ENCODE results near the gene AGBL1.
"Not testable (repeated sequence)": the region's sequence is repeated elsewhere in the genome, so short reads cannot be mapped to it uniquely, and the experiment has no call there.

The AGBL1 gene

DNA sequence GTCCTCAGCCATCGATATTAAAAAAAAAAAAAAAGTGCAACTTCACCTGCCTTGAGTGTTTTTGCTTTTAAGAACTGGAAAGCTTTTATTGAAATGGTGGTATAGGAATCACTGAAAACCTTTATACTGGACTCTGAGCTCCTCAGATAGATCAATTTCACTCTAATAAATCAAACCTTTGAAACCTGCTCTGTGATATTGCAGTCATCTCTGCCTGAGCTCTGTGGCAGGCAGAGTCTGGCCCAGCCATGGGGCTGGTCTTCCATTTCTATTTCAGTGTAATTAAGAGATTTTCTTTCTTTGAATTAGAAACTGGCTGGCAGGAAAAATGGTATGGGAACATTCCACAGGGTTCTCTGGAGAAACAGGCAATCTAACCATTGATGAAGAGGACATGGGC is 762.5 kb downstream of the AGBL1 start:
- no peak for DNase-seq

DNA sequence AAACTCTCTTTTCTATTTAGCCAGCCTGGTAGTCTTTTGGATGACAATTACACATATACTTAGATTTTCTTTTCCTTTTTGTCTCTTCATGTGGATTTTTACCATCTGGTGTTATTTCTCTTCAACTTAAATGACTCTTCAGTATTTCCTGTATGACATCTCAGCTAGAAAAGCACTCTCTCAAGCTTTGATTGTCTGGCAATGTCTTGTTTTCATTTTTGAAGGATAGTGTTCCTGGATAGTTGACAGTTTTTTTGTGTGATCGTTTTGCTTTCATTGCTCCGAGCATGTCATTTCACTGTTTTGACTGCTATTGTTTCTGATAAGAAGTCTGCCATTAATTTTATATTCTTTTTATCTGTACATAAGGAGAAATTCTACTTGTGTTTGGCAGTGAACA is 766.4 kb downstream of the AGBL1 start:
- no peak for DNase-seq

DNA sequence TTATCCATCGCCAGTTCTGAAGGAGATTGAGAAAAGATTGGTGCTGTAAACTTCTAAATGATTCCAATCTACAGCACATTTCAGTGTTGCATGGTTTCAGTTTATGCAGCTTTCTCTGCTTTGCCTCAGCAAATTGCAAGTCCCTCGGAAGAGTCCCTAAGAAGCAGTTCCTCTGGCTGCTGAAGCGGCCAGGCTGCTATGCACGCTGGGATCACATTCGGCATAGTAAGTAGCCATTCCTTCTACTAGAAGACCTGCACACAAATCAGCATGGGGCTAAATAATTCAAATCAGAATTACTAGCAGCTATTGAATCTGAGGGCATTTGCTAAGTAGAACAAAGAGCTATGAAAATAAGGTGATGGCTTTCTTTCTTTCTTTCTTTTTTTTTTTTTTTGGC is 769.5 kb downstream of the AGBL1 start:
- DNase-seq, result no peak

DNA sequence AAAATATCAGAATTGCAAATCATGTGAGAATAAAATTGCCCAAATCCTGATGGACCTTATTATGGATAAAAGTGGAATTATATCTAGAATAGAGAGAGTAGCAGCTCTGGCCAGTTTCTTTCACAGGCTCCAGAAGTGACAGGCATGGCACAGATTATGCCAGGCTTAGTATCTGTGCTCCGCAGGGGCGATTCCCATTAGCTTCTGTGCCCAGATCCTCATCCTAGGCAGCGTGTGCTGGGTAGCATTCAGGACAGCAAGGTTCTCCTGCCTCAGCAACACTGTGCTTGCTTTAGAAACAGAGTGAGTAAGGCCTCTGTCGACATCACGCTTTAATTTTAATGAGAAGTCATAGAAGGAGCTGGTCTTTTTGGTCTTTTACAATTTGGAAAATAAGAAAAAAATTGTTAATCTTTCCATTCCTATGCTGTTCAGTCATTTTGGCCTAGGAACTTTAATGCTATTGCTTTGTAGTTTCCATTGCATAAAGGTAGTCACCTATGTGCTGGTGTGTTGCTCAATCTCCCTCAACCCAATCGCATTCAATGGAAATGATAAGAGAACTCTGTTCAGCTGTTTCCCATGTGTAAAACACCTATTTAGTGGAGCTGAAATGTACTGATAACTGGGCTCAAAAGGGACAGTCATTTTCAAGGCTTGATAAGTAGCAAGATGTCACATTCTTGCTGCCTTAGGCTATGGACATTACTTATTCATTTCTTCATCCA is 770.1 kb downstream of the AGBL1 start:
- DNase-seq, result no peak

DNA sequence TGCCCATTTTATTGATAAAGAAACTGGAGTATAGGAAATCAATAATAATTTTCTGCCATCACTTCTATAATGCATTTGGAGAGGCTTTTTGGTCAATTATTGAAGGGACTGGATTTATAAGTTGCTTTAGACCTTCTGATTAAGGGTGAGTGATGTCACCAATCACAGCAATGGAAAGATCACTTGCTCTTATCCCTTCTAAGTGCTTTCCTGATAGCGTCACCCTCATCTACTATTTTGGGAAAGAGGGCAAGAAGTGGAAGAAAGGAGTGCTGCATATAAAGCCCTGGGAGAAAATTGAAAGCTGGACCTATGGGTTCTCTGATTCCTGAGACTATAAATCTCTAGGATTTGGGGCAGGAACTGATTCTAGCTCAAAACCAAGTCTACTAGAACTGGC is 771.3 kb downstream of the AGBL1 start:
- DNase-seq, result no peak

DNA sequence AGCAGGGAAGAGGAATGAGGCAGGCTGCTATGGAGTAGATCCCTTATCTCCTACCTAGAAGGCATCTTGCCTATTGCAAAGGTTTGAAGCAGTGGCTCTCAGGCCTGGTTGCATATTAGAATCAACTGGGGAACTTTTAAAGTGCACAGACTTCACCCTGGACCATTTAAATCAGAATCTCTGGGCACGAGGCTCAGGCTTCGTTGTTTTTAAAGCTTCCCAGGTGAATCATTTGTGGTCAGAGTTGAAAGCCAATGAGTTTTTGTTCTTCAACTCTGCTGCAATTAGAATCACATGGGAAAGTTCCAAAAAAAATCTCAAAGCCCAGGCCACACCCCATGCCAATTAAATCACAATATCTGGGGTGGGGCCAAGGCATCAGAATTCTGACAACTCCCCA is 773.1 kb downstream of the AGBL1 start:
- DNase-seq, result no peak

DNA sequence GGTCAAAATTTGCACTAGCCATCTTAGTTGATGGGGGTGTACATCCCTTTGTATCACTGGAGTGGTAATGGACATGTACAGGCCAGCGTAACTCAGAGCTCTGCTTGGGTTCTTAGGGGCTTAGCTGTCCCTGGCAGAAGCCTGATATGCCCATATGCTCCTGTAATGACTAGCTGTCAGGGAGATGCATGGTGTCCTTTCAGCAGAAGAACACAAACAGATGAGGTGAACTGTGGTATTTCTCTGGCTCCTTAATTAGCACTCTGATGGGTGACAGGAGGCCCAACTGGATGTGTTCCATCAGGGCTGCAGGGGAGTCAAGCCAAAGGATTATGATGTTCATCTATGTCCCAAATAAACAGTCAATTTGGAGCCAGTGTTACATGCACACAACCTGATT is 774.5 kb downstream of the AGBL1 start:
- no peak for DNase-seq

DNA sequence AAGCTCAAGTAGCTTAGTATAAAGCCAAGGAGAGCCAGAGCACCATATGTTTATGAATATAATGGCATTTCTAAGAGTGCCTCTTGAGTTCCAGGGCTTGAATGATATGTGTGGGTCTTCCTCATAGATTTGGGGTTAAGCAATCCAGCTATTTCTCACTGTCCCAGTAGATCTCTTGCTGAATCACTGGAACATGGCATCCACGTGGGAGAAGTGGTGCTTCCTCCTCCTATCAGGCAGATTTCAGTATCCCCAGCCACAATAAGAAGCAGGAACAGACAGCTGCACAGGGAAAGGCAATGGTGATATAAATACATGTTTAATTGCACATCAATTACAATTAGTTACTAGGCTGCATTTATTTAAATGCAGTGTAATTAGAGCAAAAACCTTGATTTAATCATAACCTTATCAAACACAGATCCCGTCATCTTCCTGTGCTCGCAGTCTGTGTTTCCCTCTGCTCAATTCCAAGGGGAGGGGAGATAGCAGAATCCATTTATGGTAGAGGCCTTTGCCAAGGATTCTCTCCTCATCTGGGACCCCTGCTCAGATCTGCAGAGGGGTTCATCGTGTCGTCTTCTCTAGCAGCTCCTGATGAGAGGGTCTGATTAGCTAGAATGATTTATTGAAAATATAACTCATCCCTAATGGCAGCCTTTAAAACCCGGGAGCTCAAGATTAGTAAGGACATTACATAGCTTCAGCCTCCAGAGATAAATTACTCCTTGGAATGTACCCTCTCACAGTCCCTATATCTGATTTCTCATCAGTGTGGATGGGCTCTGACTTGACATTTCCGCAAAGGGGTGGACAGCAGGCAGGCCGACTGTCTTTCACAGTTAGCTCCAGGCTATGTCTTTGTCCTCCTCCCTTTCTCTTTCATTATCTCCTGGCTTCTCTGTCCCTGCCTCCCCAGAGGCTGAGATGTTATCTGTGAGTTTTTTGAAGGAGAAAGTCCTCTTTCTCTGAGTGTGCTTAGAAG is 775.9 kb downstream of the AGBL1 start:
- DNase-seq, result no peak

DNA sequence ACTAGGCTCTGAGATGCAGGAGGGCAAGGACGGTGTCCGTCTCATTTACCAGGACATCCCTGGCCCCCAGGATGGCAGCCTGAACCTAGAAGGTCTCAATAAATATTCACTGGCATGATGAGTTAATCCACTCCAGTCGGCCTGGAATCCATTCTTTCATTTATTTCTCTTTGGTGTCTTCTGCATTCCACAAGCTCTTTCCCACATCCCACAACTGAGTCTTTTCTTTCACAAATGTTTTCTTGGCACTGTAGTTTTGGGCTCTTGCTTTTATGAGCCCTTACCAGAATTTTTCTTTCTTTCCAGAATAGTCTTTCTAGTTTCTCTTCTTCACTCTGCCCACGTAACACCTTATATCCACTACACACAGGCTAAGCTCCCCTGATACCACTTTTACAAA is 778.0 kb downstream of the AGBL1 start:
- DNase-seq, result no peak

DNA sequence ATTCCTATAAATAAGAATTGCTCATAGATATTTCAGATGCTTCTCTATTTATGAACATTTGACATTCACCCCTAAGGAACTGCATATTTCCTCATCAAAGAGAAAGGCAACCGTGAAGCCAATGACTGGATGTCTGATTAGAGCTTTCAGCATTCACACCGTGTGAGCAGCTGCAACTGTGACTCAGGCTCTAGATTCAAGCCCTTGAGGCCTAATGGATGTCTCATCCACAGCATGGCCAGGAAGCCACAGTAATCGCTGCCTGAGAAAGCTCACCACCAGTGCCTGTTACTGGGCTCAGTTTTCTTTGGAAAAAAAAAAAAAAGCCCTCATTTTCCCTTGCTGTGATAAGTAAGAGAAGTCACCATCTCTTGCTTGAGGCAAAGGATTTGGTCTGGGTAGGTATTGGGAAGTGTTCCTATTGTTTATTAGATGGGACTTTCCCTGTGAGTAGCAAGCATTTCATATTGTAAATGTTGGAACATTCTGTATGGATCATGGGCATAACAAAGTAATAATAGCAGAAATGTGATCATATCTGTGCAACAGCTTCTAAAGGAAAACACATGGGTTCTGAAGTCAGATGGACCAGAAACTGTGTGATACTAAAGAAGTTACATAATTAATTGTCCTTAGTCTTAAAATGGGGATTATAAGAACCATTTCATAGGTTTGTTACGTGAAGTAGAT is 783.7 kb downstream of the AGBL1 start:
- no peak for DNase-seq

DNA sequence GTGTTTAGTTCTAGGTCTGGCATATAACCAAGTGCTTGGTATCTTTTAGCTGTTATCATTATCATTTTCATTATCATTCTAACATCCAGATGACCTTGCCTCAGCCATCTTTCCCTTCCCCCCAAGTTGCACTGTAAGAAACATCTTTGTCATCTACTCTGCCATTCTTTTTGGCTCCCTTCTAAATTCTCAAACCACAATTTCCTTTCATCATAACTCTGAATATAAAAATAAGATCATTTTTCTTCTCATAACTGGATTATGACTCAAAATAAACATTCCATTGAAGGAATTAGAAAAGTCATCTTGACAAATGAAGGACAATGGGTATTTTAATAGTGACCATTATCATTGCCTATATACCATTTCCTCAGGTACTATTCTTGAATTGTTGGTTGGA is 786.2 kb downstream of the AGBL1 start:
- no peak for DNase-seq

DNA sequence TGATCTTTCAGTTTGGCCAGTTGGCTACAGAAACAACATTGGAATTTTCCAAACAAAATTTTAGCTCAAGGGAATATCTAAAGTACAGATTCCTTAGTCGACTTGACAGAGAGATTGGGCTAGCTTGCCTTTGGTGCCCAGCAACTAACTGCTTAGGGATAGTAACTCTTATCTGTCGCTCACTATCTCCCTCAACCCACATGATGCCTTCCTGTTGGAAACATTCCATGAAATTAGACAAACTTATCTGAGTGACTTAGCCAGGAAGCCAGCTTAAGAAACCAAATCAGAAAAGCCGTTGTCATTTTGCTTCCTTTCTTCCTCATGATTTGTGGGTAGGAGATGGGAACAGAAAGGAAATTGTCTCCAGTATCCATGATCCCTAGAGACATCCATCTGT is 791.2 kb downstream of the AGBL1 start:
- no peak for DNase-seq

DNA sequence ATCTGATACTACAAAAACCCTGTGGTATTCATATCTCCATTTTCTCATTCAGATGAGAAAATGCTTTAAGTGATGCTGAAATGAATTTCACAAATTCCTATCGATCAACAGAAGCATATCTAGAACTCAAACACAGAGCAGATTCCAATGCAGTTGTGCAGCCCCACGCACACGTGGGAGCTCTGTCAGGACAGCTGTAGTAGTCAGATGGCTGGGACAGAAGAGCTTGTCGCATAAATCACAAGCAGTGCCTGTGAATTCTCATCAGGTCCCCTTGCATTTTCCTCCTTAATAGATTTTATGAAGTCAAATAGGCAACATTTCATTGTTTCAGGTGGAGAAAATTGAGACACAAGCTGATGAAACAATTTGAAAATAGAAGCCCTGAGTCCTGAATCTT is 792.3 kb downstream of the AGBL1 start:
- DNase-seq, result no peak

DNA sequence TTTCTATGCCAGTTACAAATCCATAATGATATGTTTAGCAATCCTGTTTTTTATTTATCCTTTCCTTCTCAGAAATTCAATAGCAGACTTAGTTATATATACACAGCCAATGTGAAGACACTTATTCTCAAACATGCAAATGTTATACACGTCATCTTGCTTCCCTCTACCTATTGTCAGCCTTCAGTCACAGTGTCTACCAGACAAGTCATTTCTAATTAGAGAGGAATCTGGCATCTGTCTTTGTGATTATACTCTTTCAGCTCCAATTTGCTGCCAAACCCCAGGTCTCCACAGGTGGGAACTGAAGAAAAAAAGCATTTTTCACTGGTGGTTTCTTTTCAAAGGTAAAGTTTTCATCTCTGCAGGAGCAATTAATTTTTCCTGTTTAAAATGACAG is 793.1 kb downstream of the AGBL1 start:
- no peak for DNase-seq

DNA sequence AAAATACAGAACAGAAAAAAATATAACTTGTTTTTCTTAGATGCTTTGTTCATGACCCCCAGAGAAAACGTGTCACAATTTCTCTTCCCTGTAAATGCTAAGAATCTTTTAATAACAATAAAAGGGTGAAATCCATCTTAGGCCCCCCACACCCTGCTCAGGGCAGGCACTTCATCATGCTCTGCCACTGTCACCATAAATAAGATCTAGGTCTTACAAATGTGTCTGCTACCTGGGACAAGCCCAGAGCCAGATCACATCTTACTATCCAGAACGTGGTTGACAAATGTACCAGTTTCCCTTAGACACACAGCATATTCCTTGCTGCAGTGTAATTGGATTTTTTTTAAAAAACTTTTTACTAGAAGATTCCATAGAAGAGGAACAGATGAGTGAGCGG is 795.4 kb downstream of the AGBL1 start:
- no peak for DNase-seq

DNA sequence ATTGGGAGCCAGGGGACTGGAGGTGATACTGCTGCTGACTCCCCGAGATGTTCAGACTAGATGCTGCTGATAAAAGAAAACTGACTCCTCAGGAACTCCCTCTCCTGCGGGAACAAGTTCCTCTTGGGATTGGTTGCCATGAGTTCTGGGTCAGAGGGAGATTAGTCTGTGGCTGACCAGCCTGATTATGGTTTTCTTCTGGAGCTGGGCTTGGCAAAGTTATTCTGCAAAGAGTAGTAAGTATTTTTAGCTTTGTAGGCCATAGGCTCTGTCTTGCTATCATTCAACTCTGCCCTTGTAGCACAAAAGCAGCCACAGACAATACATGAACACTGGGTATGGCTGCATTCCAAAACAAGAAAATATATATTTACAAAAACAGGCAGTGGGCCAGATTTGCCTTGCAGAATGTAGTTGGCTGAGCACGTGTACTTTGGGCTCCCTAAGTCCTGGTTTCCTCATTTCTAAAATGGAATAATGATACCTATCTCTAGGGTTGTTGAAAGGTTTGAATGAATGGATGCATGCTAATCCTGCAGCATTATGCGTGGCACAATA is 796.8 kb downstream of the AGBL1 start:
- DNase-seq, result no peak

DNA sequence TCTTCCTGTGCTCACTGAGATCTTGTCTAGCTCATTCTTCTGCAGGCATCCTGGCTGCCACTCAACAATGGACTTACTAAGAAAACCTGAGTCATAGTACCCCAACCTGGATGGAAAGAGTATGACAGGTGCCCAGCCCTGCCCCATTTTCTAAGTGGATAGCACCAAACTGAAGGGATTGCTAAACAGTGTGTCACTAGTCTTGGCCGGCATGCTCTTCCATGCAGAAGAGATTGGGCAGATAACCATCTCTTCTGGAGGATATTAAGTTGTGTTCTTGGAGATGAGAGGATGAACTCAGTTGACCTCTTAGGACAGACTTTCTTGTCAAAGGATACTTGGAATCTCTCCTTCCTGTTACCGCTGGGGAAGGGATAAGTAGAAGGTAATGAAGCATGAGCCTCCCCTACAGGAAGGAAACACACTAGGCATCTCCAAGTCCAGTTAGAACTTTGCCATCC is 797.5 kb downstream of the AGBL1 start:
- no peak for DNase-seq

DNA sequence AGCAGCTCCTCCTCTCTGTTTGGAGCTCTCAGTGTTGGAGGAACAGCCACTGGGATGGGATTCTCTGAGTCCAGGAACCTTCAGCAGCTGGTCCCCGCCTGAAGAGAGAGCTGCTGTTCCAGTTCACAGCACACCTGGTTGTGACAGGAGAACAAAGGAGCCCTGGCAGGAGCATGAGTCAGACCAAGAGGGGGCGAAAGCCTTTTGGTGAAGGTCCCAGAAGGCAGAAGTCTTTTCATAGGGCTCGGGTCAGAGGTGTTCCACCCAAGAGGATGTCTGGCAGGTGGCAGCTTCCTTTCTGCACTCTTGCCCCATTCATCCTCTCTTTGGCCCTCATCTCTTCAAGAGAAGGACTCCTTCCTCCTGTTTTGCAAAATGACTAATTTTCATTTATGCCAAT is 799.2 kb downstream of the AGBL1 start:
- not testable (repeated sequence) for DNase-seq

DNA sequence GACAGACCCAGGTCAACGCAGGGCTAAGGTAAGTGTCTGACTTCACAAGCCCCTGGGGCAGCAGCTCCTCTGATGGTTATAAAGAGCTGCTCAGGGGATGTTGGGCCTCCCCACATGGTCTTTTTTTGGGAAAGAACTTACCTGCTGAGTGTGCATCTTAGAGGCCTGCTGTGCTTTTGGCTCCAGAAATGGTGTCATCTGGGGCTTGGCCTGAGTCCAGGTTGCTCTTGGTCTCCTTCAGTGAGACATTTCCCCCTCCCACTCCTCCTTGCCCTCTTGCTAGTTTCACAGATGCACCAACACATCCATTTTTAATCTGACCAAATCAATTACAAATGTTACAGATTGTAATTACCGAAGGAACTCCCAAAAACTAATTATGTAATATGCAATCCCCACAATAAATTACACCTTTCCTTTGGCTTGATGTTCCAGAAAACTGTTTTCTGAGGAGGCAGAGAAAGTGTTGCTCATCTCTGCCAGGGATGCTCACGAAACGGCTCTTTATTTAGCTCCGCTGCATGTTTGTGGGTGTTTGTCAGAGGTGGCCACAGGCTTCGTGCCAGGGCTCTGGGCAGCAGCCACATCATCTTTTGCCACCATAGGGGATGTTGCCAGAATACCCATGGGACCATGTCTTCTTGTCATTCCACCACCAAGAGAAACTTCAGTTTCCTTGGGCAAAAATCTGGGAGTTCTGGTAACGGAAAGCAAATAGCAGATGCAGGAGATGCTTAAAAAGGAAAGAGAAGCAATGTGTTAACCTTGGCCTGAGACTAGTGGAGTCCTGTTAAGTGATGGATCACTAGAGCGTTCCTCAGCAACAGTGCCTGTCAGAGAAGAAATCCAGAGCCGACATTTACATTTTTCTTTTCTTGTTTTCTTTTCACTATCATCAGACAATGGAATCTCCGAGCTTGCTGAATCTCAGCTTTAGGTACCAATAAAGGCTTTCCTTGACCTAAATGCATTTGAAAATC is 799.9 kb downstream of the AGBL1 start:
- DNase-seq, result no peak

DNA sequence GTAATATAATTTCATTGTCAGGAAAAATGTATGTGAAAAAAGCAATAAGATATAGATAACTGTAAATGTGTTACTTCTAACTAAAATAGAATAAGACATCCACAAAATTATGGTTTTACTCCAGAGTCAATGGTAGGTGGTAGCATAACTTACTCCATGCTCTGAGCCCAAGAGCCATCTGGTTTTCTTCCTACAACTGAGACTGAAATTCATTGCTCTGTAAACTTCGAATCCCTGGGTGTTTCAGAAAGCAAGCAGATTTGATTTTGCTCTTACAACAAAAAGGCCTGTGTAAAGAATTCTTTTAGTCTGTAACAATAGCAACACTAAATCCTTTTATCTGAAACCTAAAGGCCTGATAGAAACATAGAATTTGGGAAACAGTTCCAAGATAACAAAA is 805.9 kb downstream of the AGBL1 start:
- no peak for DNase-seq

DNA sequence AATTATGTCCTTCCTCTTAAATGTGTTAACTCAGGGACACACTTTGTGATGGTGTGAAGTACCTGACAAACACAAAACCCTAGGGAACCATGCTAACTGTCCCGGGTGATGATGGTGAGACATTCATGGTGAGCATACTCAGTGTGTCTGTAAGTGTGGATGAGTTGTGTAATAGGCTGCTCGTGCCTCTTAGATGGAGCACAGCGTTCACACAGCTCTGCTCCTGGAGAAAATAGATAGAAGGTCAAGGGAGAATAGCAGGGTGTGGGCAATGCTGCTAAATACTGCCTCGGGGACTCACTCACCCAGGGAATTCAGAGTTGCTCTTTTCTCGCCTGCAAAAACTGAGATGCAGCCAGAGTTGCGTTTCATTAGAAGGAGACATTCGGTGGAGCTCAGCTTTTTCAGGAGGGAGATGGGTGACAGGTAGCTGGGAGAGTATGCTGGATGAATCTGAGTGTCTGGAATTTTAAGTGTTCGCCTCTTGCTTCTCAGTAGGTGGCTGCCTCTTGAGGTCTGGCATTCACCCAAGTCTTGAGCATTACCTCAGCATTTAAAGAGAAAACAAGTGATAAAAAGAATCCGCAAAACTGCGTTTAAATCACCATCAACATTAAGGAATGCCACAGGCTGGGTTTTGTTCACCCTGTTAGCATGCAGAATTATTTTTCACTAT is 813.2 kb downstream of the AGBL1 start:
- no peak for DNase-seq
